ENCODE measurements around the gene WASF3. TPM values are rescaled to one million over a fixed set of nuclear protein-coding genes. Genes with fewer than 3 reads are reported as not detected.

The WASF3 gene
- total and polyA plus RNA-seq, 8 donors, result 3.6 to 9.3 (median 5.2) TPM

DNA sequence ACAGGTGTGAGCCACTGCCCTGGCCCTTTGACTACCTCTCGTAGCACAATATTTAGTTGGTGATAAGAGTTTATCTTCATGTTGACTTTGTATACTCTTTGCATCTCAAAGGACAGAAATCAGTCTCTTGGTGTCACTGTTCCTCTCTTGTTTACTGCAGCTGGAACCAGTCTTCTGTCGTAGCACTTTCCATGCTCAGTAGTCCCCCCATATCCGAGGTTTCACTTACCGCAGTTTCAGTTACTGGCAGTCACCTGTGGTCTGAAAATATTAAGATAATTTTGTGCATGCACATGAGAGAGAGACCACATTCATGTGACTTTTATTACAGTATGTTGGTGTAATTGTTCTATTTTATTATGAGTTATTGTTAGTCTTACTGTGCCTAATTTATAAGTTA, 49.1 kb downstream of the WASF3 start:
- WGBS, 2 donors, result 54 to 65% methylated on average over 4 of the region's 4 CpGs
- no peak for ATAC-seq
- H3K4me3 ChIP-seq, result no peak overlapping the region
- H3K27me3 ChIP-seq, result no peaks in the 10 kb centered on the region
- intact Hi-C loops (cut with DNase I), result no loop called here
- H3K9me3 ChIP-seq, result no peaks in the 10 kb centered on the region
- no peak for DNase-seq
- no peak for FAIRE-seq
- H3K27ac ChIP-seq, result no peak overlapping the region
- peaks cover 0 to 3% (median 0%) of the 10 kb centered on the region in 3 donors for H3K4me1 ChIP-seq
- TF ChIP-seq CTCF (IDR thresholded peaks at IDR 0.05), result no peak
- no peaks in the 10 kb centered on the region for H3K36me3 ChIP-seq

- intact Hi-C loops (cut with DNase I), result no loop called here
- WGBS, 2 donors, result 73 to 74% methylated on average over 5 of the region's 5 CpGs
- Histone ChIP-seq H3K4me3 (no peak overlapping the region), H3K36me3 (no peaks in the 10 kb centered on the region), H3K9me3 (no peaks in the 10 kb centered on the region), H3K27ac (no peak overlapping the region), H3K4me1 (no peaks in the 10 kb centered on the region), H3K27me3 (no peaks in the 10 kb centered on the region)
- no peak for ATAC-seq
- no peak for TF ChIP-seq CTCF (IDR thresholded peaks at IDR 0.05)
- DNase-seq, result no peak
- no peak for FAIRE-seq
Observed at GRCh38 chr13:26614721-26615120, 57.2 kb downstream of the WASF3 start.

GRCh38 chr13:26616126-26616525, 58.6 kb downstream of the WASF3 start:
- Histone ChIP-seq H3K27me3 (no peaks in the 10 kb centered on the region), H3K4me1 (no peaks in the 10 kb centered on the region), H3K27ac (no peak overlapping the region), H3K4me3 (no peak overlapping the region), H3K9me3 (no peaks in the 10 kb centered on the region), H3K36me3 (no peaks in the 10 kb centered on the region)
- intact Hi-C loops (cut with DNase I), result no loop called here
- 67 to 68% methylated on average over 2 of the region's 2 CpGs for whole genome bisulfite sequencing, 2 donors
- ATAC-seq (no peak), DNase-seq (no peak), FAIRE-seq (no peak)
- TF ChIP-seq CTCF (IDR thresholded peaks at IDR 0.05), result no peak

DNA sequence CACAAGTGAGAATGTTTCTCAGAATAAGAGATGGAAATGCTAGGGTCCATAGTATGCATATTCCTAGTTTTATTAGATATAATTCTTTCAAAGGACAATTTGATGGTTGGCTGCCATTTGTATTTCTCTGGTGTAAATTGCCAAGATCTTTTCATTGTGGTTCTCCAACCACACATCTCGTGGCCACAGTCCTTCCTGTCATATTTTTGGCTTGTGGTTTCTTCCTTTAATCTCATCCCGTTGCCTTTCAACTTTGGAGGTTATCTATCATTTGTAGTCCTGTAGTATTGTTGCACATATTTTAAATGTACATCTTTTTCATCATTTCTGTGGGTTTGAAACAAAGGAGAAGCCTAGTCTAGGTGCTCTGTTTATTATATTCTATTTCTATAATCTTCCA, 61.2 kb downstream of the WASF3 start:
- intact Hi-C loops (cut with DNase I), result no loop called here
- Histone ChIP-seq H3K9me3 (no peaks in the 10 kb centered on the region), H3K36me3 (no peaks in the 10 kb centered on the region), H3K27ac (no peak overlapping the region), H3K4me1 (no peaks in the 10 kb centered on the region), H3K27me3 (no peaks in the 10 kb centered on the region), H3K4me3 (no peak overlapping the region)
- FAIRE-seq (no peak), ATAC-seq (no peak), DNase-seq (no peak)
- WGBS, 2 donors, result 81 to 88% methylated on average over 2 of the region's 2 CpGs
- TF ChIP-seq CTCF (IDR thresholded peaks at IDR 0.05), result no peak

DNA sequence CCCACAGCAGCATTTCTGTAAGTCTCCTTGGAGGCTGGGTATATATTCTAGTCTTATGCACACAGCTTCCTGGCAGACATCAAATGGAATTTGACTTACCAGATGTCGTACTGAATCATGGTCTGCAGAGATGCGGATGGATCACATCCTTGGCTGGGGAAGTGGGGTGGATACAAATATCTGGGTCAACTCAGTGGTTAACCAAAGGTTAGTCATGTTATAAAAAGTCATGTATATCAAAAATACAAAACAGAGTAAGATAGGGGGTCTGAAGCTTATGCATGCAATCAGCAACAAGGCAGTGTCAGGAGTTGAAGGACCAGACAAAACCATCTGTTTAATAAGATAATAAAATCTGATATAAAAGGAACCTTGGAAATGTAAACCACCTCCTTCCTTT, 61.9 kb downstream of the WASF3 start:
- Histone ChIP-seq H3K36me3 (no peaks in the 10 kb centered on the region), H3K9me3 (no peaks in the 10 kb centered on the region), H3K4me1 (no peaks in the 10 kb centered on the region), H3K27me3 (no peaks in the 10 kb centered on the region), H3K27ac (no peak overlapping the region), H3K4me3 (no peak overlapping the region)
- intact Hi-C loops (cut with DNase I), result no loop called here
- DNase-seq, result no peak
- ATAC-seq, result no peak
- no peak for FAIRE-seq
- 87 to 96% methylated on average over 2 of the region's 2 CpGs for WGBS, 2 donors
- TF ChIP-seq CTCF (IDR thresholded peaks at IDR 0.05), result no peak

Data from pancreas (tissue), 10 donors.